Cerebellar cortex (tissue), 1 donor: ENCODE data around the gene SLC7A5.
"Not testable (repeated sequence)": the region's sequence is repeated elsewhere in the genome, so short reads cannot be mapped to it uniquely, and the experiment has no call there.

ENCODE experiments used
- DNase-seq: peaks from one replicate; pipeline ENCODE4 v3.0.0-alpha.2; 2015; ENCODE audit warnings: low spot score

The SLC7A5 gene

DNA sequence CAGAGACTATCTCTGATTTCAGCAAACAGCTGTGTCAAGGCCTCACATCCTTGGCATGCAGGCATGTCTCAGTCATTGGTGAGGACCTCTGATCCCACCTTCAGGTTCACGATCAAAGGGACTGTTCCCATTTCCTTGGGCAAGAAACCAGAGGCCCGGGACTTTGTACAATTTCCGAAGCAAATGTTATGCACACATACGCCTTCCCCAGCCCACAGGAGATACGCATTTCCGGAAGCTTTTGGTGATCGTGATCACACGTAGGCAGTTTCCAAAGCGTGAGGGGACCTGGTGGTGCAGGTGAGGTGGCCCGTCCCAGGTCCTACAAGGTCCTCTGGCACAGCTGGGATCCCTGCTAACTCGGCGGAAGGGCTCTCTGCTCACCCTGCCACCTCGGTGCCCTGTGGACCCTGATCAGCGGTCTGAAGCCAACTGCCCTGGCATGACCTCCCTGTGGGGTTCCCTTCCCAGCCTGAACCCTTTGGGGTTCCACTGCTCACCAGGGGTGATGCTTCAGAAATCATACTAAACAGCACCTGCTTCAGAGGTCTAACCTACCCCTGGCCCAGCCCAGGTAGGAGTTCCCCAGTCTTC lies 74.7 kb downstream of the SLC7A5 start:
- no peak for DNase-seq

DNA sequence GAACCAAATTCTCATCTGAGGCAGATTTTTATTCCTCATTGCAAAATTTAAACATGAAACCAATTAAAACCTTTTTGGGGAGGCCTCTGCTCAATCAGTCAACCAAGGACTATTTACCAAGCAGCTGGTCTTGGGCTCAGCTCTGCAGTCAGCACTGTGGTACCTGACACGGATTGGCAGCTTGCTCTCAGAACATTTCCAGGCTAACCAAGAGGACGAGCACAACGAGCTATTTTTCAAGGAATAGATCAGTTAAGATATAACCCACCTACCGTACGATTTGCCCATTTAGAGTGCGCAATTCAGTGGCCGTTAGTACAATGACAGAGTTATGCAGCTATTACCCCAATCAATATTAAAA lies 77.1 kb downstream of the SLC7A5 start:
- peak; percentile 72 for DNase-seq

DNA sequence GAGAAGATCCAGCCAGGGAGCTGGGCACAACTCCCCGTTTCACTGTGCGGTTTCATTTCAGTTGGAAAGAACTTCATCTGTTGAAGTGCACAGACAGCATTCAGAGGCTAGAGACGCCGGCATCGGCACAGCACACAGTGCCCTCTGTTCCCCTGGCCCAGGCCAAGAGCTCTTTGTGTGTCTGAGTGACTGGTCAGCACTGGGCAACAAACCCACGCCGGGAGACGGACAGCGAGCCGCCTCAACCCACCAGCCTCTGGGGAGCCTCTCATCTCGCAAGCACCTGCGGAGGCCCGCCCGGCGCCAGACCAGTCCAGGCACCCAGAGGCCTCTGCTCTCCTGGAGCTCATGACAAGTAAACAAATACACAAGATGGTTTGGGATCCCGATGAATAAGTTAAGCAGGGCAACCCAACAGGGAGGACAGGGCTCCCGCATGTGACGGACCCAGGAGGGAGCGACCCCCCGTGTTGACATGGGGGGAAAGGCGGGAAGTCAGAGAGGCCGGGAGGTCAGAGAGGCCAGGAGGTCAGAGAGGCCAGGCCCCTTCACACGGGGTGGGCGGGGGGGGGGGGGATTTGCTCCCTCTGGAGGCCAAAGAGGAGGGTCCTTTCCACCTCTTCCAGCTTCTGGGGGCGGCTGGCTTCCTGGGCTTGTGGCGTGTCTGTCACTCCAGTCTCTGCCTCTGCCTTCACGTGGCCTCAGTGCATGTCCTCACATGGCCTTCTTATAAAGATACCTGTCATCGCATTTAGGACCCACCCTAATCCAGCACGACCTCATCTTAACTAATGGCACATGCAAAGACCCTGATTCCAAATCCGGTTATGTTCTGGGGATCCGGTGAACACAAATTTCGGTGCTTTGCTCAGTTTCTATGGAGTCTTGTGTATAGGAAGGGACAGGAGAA lies 77.8 kb downstream of the SLC7A5 start:
- DNase-seq: peak; percentile 31

DNA sequence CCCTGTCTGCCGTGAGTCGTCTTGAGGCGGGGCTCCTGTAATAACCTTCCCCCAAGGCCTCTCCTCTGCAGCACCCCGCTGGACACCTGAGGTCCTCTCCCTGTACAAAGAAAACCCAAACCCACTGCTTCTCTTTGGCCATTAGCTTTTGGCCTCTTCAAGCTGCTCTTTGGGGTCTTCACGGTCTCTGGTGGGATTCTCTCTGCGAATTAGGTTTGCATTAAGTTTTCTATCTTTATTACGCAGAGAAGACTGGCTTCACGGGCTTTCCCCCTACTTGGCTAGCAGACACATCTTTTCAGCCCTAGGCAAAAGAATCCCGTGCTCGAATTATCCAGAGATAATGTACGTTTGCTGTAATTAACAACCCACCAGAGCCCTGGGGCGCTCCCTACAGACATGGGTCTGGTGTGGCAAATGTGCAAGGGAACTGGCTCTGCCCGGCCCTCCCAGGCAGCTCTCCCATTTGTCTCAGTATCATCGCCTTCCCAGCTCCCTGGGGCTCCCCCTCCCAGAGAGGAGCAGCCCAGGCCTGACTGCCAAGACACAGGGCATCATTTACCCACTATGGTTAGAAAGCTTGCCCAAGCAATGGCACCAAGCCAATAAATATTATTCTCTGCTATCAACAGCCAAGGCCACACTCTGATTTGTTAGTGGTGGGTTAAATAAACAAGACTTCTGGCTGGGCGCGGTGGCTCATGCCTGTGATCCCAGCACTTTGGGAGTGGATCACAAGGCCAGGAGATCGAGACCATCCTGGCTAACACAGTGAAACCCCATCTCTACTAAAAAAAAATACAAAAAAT lies 78.8 kb downstream of the SLC7A5 start:
- peak; percentile 59 for DNase-seq

DNA sequence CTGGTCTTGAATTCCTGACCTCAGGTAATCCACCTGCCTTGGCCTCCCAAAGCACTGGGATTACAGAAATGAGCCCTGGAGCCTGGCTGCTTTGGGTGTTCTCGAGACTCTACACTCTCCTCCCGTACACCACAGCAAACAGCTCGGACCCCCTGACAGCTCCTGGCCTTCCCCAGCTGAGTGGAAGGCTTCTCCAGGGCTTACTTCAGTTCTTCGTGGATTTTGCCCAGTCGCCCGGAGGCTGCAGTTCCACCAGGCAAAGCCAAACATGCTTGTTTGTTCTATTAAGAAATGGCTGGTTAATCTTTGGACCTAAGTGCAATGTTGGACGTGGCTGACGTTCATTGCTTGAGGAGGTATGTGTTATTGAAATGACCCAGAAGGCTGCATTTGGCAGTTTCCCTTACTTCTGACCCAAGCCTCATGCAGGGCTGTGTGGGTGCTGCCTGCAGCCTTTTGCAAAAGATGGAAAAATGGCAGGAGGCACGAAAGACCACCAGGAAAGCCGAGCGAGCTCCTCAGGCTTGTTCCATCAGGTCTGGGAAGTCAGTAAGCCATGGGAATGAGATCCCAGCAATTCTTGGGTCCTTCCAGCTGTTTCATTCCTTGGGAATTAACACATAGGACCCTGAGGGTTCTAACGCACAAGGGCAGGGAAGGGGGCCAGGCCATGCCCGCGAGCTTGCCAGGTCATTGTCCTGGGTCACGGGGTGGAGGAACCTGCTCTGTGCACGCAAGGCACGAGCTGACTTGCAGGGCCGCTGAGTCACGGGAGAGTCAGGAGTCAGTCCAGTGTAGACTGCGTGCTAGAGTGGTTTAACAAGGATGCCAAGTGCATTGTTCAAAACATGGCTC lies 79.6 kb downstream of the SLC7A5 start:
- no peak for DNase-seq

DNA sequence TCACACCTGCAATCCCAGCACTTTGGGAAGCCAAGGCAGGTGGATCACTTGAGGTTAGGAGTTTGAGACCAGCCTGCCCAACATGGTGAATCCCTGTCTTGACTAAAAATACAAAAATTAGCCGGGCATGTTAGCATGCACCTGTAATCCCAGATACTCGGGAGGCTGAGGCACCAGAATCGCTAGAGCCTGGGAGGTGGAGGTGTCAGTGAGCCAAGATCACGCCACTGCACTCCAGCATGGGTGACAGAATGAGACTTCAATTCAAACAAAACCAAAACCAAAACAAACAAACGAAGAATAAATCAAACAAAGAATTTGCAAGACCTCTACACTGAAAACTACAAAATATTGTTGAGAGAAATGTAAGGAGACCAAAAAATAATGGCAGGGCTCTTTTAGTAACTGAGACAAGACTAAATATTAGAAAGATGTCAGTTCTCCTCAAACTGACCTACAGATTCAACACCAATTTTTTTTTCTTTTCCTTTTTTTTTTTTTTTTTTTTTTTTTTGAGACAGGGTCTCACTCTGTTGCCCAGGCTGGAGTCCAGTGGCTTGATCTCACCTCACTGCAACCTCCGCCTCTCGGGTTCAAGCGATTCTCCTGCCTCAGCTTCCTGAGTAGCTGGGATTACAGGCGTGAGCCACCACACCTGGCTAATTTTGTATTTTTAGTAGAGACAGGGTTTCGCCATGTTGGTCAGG lies 80.4 kb downstream of the SLC7A5 start:
- DNase-seq: not testable (repeated sequence)

DNA sequence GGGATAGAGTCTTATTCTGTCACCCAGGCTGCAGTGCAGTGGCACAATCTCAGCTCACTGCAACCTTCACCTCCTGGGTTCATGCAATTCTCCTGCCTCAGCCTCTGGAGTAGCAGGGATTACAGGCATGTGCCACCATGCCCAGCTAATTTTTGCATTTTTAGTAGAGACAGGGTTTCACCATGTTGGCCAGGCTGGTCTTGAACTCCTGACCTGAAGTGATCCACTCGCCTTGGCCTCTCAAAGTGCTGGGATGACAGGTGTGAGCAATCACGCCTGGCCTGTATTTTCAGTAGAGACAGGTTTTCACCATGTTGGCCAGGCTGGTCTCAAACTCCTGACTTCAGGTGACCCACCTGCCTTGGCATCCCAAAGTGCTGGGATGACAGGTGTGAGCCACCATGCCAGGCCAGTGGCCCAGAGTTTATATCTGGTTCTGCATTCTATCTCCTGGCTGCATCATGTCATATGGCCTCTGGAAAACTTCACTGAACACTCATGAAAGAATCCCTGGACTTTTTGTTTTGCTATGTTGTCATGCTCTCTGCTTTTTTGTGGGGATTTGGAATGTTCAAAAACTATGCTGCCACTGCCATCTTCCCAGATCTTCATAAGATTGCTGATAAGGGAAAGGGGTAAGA lies 81.7 kb downstream of the SLC7A5 start:
- not testable (repeated sequence) for DNase-seq

DNA sequence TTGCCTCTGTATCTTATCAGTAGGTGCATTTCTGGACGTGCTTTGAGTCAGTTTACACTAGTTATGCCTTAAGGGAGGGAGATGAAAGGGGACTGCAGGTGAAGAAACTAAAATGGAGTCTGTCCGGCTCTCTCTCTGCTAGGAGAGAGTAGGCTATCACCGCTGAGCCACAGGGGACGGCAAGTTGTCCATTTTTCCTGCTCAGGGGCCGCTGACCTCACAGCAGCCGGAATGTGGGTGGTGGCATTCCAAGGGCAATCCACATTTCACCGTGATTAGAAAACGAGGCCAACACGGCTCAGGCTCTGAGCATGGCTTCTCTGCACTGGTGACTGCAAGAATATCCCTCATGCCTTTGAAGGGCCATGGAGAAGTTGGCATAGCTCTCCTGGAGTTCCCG lies 84.5 kb downstream of the SLC7A5 start:
- no peak for DNase-seq

DNA sequence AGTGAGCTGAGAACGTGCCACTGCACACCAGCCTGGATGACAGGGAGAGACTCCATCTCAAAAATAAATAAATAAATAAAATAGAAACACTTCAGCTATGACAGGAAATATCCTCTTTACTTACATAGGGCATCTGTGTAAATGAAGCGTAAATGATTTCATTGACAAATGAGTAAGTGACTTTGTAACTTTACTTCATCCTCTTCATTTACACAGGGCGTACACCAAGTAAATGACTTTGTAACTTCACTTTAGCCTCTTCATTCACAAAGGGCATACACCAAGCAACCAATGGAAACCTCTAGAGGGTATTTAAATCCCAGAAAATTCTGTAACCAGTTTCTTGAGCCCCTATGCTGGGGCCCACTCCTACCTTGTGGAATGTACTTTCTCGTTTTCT lies 87.3 kb downstream of the SLC7A5 start:
- DNase-seq: no peak

DNA sequence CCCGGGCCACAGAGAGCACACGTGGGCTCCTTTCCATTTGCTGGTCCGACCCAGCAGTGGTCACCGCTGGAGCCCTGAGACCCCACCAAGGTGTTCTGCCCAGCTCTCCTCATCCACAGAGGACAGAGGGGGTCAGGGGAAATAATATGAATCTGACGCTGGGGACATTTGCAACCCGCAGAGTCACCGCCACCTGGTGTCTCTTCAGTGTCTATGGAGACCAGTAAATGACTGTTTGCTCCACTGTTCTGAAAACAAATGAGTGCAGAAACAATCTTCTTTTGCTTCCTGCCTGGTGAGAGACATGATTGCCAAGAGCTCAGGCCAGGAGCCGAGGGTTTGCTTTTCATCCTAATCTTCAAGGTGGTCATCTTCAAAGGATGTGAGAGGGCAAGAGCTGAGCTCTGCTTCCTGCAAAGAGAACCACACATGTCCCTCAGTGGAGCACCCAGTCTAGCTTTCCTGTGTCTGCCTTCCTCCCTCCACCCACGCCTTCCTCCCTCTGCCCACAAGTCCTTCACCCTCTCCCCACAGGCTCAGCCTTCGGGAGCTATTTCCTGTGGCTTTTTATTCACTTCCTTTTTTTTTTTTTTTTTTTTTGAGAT lies 88.8 kb downstream of the SLC7A5 start:
- DNase-seq: no peak
